Activated B cell treated with CpG ODN at 0.5 μM for 24 hours (primary cell): Measurements from ENCODE around the gene TBC1D10B. TPM values are rescaled to one million over a fixed set of nuclear protein-coding genes. Genes with fewer than 3 reads are reported as not detected.

ENCODE experiments used
- ATAC-seq: fragments of 200-7000 bp; cut with Tn5 transposase; one replicate; pipeline ENCODE4 v1.10.0; 2021; ENCODE audit warnings: low read depth, mild to moderate bottlenecking, moderate library complexity
- CTCF ChIA-PET: fragments of 350-600 bp; sonication (Branson Sonifier 250); formaldehyde crosslinking; loops from one replicate; lab custom pipeline; 2021; ENCODE audit warnings: antibody characterized with exemption; lab: Charles Lee
- POLR2A ChIA-PET: fragments of 350-600 bp; sonication (Branson Sonifier 250); formaldehyde crosslinking; loops from one replicate; lab custom pipeline; 2021; ENCODE audit warnings: antibody characterized with exemption; lab: Charles Lee
- DNase-seq: peaks from one replicate; pipeline ENCODE4 v3.0.0; 2022
- H3K27ac Mint-ChIP-seq: one replicate; pipeline ENCODE4 v1.8.0; 2020; ENCODE audit warnings: mixed read lengths
- H3K27me3 Mint-ChIP-seq: one replicate; pipeline ENCODE4 v1.8.0; 2021; ENCODE audit warnings: mixed read lengths
- H3K36me3 Mint-ChIP-seq: one replicate; pipeline ENCODE4 v1.8.0; 2021; ENCODE audit warnings: low read depth, mixed read lengths
- H3K4me1 Mint-ChIP-seq: one replicate; pipeline ENCODE4 v1.8.0; 2021; ENCODE audit warnings: mixed read lengths
- H3K4me3 Mint-ChIP-seq: one replicate; pipeline ENCODE4 v1.8.0; 2020; ENCODE audit warnings: mild to moderate bottlenecking, mixed read lengths
- H3K9me3 Mint-ChIP-seq: one replicate; pipeline ENCODE4 v1.8.0; 2020; ENCODE audit warnings: mixed read lengths
- CTCF ChIP-seq: fragments of 200-600 bp; IDR thresholded peaks from one replicate; pipeline ENCODE4 v1.8.0; 2022; ENCODE audit warnings: antibody characterized with exemption, mild to moderate bottlenecking
- intact Hi-C: fragments of 100-400 bp; cut with micrococcal nuclease; formaldehyde crosslinking; loops from one replicate; pipeline ENCODE4 v1.15.1; 2024
- total RNA-seq: library from RNA; stranded (reverse); gene quantifications from 2 replicates; pipeline ENCODE4 v1.2.3, GENCODE V29; 2022

Gene TBC1D10B
- total RNA-seq, 1 donor from 2014 or later = 50.2 TPM

DNA sequence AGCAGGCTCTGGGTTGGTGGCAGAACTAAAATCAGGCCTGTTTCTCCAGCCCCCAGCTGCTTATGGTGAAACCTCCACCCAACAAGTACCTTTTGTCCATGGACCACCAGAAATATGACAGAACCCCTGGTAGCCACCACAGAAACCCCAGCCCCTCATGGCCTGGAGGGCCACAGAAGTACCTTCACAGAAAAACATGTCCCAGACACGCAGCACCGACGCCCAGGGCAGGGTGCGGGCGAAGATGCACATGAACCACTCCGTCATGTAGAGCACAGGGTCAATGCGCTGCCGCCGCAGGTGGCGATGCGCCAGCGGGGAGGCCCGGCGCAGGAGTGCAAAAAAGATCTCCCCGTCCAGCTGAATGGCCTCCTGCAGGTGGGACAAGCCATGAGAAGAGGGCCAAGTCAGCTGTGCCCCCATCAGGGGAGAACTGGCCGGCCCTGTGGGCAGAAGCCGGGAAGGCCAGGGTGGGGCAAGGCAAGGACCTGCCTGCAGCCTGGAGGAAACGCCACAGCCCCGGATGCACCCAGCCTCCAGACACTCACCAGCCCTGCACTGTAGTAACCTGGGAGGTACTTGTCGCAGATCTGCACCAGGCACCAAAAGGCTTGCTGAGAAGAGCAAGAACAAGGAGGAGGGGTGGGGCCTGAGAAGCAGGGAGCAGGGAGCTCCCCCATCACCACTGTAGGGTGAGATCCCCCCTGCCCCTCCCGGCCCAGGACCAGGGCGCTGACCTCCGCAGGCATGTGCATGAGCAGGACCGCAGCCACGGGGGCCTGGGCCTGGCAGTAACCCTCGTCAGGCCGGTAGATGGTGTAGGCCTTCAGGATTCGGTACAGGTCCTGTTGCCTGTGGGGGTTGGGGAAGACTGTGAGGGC, 11.1 kb downstream of the TBC1D10B start:
- no peak for ATAC-seq
- H3K36me3 Mint-ChIP-seq = peaks cover 68% of the 10 kb centered on the region
- no peak for TF ChIP-seq CTCF
- POLR2A ChIA-PET = interaction anchor here (0.6 kb wide), 1 partner anchor 824 kb away, joined by 3 read pairs; no protein-coding TSS in a partner anchor
- DNase-seq = no peak
- no peaks in the 10 kb centered on the region for H3K27me3 Mint-ChIP-seq
- no peaks in the 10 kb centered on the region for H3K9me3 Mint-ChIP-seq
- no peak overlapping the region for H3K4me3 Mint-ChIP-seq
- H3K27ac Mint-ChIP-seq = no peak overlapping the region
- CTCF ChIA-PET = no interaction called here
- intact Hi-C loops = no loop called here
- H3K4me1 Mint-ChIP-seq = peaks cover 24% of the 10 kb centered on the region

DNA sequence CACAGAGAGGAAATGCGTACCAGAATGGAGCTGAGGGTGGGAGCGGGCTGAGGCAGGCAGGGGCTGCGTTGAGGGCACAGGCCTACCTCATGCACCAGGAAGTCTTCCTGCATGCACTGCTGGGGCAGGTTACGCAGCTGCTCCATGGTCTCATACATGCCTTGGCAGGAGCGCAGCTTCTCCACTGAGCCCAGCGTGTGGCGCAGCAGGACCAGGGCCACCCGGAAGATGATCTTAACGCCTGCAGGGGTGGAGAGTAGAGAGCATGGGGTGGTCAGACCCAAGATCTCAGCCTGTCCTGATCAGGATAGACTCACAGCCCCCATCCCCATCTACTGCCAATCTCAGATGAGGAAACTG, 11.7 kb downstream of the TBC1D10B start:
- no peak overlapping the region for H3K4me3 Mint-ChIP-seq
- CTCF ChIA-PET = no interaction called here
- H3K9me3 Mint-ChIP-seq = no peaks in the 10 kb centered on the region
- ATAC-seq = no peak
- intact Hi-C loops = no loop called here
- peaks cover 31% of the 10 kb centered on the region for H3K4me1 Mint-ChIP-seq
- TF ChIP-seq CTCF = no peak
- peaks cover 69% of the 10 kb centered on the region for H3K36me3 Mint-ChIP-seq
- DNase-seq = no peak
- POLR2A ChIA-PET = no interaction called here
- no peaks in the 10 kb centered on the region for H3K27me3 Mint-ChIP-seq
- H3K27ac Mint-ChIP-seq = no peak overlapping the region

GRCh38 chr16:30357715-30358576, 12.3 kb downstream of the TBC1D10B start:
- Mint-ChIP-seq H3K27ac (no peak overlapping the region), H3K27me3 (no peaks in the 10 kb centered on the region), H3K4me3 (no peak overlapping the region), H3K4me1 (peaks cover 34% of the 10 kb centered on the region), H3K9me3 (no peaks in the 10 kb centered on the region), H3K36me3 (peaks cover 68% of the 10 kb centered on the region)
- POLR2A ChIA-PET = interaction anchor here (4.5 kb wide), 1 partner anchor 12 kb away, joined by 36 read pairs; the partner anchor contains the start of gene TBC1D10B
- CTCF ChIA-PET = no interaction called here
- no peak for DNase-seq
- TF ChIP-seq CTCF = no peak
- intact Hi-C loops = no loop called here
- ATAC-seq = no peak

GRCh38 chr16:30357085-30357714, 13.1 kb downstream of the TBC1D10B start:
- ChIA-PET POLR2A (interaction anchor here (0.5 to 4.5 kb wide), 5 partner anchors 9 to 580 kb away, joined by 3 to 36 read pairs (median 6); partner anchors contain the start of genes TBC1D10B and ZNF48), CTCF (interaction anchor here (1.2 kb wide), 1 partner anchor 52 kb away, joined by 4 read pairs; no protein-coding TSS in a partner anchor)
- H3K27me3 Mint-ChIP-seq = no peaks in the 10 kb centered on the region
- peaks cover 35% of the 10 kb centered on the region for H3K4me1 Mint-ChIP-seq
- DNase-seq (no peak), ATAC-seq (no peak)
- H3K27ac Mint-ChIP-seq = peak overlapping the region; percentile 13
- H3K9me3 Mint-ChIP-seq = no peaks in the 10 kb centered on the region
- no peak overlapping the region for H3K4me3 Mint-ChIP-seq
- intact Hi-C loops = no loop called here
- H3K36me3 Mint-ChIP-seq = peaks cover 69% of the 10 kb centered on the region
- TF ChIP-seq CTCF = no peak
